ENCODE measurements around the gene DCDC2C.

The DCDC2C gene

DNA sequence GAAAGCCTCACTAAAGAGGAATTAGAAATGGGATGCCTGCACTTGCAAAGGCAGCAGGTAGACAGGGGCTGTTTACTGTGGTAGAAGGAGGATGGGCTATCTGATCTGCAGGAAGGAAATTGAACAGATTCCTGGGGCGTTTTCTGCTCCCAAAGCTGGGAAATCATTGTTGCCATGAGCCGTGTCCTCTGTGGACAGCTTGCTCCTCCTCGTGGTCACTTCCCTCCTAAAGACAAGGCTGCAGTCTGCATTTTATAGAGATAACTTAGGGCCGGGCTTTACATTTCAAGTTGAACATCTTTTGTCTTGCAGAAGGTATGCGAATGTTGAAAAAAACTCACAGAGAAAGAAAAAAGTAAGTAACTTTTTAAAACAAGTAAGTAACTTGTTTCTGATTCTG lies 50.9 kb downstream of the DCDC2C start:
- Mint-ChIP-seq H3K4me1 (no peaks in the 10 kb centered on the region), H3K27me3 (peaks cover 9% of the 10 kb centered on the region), H3K27ac (no peak overlapping the region), H3K4me3 (no peak overlapping the region), H3K36me3 (no peaks in the 10 kb centered on the region), H3K9me3 (no peaks in the 10 kb centered on the region)
- DNase-seq (ENCODE audit: low spot score in 2 of 2) (no peak), ATAC-seq (ENCODE audit: low read depth) (no peak)

DNA sequence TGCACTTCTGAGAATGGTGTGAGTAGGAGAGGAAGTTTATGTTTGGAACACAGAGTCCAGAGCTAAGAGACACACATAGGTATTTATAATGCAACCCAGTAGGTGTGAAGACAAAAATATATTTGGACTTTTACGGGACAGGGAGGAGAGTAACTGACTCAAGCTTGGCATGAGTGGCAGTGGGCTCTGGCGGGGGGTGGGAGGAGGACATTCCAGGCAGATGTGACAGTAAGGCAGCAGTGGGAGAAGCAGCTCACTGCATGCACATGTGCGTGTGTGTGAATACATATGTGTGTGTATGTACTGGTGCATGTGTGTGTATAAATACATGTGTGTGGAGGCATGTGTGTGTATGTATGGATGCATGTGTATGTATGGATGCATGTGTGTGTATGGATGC lies 51.4 kb downstream of the DCDC2C start:
- no peaks in the 10 kb centered on the region for H3K36me3 Mint-ChIP-seq
- H3K27ac Mint-ChIP-seq: no peak overlapping the region
- H3K4me1 Mint-ChIP-seq: no peaks in the 10 kb centered on the region
- no peak overlapping the region for H3K4me3 Mint-ChIP-seq
- DNase-seq (ENCODE audit: low spot score in 2 of 2): no peak
- peaks cover 10% of the 10 kb centered on the region for H3K27me3 Mint-ChIP-seq
- no peak for ATAC-seq (ENCODE audit: low read depth)
- H3K9me3 Mint-ChIP-seq: no peaks in the 10 kb centered on the region

DNA sequence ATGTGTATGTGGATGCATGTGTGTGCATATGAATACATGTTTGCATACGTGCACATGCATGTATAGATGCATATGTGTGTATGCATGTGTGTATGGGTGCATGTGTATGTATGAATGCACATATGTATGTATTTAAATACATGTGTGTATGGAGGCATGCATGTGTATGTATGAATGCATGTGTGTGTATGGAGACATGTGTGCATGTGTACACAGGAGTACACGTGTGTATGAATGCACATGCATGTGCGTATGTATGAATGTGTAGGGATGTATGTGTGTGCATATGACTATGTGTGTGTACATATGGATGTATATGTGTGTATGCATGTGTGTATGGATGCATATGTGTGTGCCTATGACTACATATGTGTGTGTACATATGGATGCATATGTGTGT lies 51.9 kb downstream of the DCDC2C start:
- Mint-ChIP-seq H3K9me3 (no peaks in the 10 kb centered on the region), H3K4me1 (no peaks in the 10 kb centered on the region), H3K27me3 (peaks cover 8% of the 10 kb centered on the region), H3K27ac (no peak overlapping the region), H3K36me3 (no peaks in the 10 kb centered on the region), H3K4me3 (no peak overlapping the region)
- ATAC-seq (ENCODE audit: low read depth) (no peak), DNase-seq (ENCODE audit: low spot score in 2 of 2) (no peak)

DNA sequence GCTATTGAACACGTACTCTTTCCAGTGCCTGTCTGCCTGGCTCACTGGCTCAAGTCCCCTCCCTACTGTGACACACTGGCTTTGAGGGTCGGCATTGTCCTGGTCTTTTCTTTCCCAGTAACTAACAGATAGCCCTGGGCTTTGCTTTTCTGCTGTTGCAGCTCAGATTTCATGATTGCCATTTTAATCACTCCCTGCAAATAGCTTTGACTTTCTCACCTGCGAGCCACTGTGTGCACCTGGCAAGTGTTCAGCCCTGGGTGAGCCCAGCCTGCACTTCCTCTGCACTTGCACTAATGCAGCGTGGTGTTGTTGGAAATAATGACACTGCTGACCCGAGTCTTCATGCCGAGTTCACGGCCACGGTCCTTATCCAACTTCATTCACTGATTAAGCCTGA lies 52.9 kb downstream of the DCDC2C start:
- H3K4me3 Mint-ChIP-seq: no peak overlapping the region
- no peaks in the 10 kb centered on the region for H3K4me1 Mint-ChIP-seq
- H3K36me3 Mint-ChIP-seq: no peaks in the 10 kb centered on the region
- H3K9me3 Mint-ChIP-seq: no peaks in the 10 kb centered on the region
- H3K27ac Mint-ChIP-seq: no peak overlapping the region
- peaks cover 5% of the 10 kb centered on the region for H3K27me3 Mint-ChIP-seq
- DNase-seq (ENCODE audit: low spot score in 2 of 2): no peak
- ATAC-seq (ENCODE audit: low read depth): no peak

DNA sequence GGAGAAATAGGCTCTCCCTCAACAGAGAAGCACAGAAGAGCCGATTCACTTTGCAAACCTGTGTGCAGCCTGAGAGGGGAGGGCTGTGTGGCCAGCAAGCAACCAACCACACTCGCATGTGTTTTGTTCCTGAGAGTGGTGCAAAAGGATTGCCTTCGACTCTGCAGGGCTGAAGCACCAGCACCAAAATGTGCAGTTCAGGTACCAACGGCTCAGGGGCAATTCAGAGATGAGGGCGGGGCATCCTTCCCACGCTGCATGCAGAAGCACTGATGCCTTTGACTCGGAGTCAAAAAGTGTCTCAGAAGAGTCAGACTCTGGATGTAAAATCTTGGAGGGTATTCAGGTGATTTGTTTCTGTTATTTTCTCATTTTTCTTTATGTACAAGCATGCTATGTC lies 55.5 kb downstream of the DCDC2C start:
- Mint-ChIP-seq H3K4me3 (no peak overlapping the region), H3K27me3 (peaks cover 9% of the 10 kb centered on the region), H3K9me3 (peaks cover 2% of the 10 kb centered on the region), H3K27ac (no peak overlapping the region), H3K4me1 (no peaks in the 10 kb centered on the region), H3K36me3 (no peaks in the 10 kb centered on the region)
- ATAC-seq (ENCODE audit: low read depth) (no peak), DNase-seq (ENCODE audit: low spot score in 2 of 2) (no peak)

DNA sequence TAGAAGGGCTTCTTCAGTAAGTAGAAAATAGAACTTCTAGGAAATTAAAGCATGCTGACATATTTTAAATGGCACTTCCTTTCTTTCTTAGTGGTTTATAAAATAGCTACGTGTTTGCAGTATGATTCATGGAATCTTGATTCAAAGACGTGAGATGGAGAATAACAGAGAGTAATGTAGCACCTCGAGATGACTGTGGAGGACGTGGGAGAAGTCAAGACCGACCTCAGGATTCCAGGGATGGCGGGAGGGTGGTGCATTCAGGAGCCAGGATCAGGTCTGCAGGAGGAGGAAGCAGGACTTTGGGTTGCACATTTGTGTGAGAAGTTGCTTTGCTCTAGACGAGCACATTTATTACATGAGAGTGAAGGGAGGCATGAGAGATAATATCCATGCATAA lies 56.0 kb downstream of the DCDC2C start:
- no peaks in the 10 kb centered on the region for H3K36me3 Mint-ChIP-seq
- no peak overlapping the region for H3K4me3 Mint-ChIP-seq
- H3K27ac Mint-ChIP-seq: no peak overlapping the region
- peaks cover 2% of the 10 kb centered on the region for H3K9me3 Mint-ChIP-seq
- no peak for DNase-seq (ENCODE audit: low spot score in 2 of 2)
- no peaks in the 10 kb centered on the region for H3K4me1 Mint-ChIP-seq
- H3K27me3 Mint-ChIP-seq: peaks cover 9% of the 10 kb centered on the region
- no peak for ATAC-seq (ENCODE audit: low read depth)

DNA sequence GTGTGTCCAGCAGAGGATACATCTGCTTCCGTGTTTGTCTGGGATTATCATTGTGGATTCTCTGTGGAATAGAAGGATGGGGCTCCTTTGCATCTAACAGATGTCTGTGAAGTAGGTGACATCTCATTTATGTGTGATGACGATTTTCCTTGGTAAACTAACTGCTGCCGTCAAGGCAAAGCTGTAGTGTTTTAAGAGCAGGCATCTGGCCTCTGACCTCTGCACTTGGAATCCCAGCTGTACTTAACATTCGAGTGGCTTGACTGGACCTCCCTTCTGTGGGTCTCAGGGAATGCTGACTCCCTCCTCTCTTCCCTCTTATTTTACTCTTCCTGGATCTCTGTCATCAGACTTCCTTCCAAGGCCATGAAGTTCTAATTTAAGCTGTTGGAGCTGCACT lies 56.4 kb downstream of the DCDC2C start:
- no peak overlapping the region for H3K27ac Mint-ChIP-seq
- ATAC-seq (ENCODE audit: low read depth): no peak
- H3K4me1 Mint-ChIP-seq: no peaks in the 10 kb centered on the region
- H3K9me3 Mint-ChIP-seq: peaks cover 2% of the 10 kb centered on the region
- no peaks in the 10 kb centered on the region for H3K36me3 Mint-ChIP-seq
- no peak overlapping the region for H3K4me3 Mint-ChIP-seq
- DNase-seq (ENCODE audit: low spot score in 2 of 2): no peak
- peaks cover 9% of the 10 kb centered on the region for H3K27me3 Mint-ChIP-seq

DNA sequence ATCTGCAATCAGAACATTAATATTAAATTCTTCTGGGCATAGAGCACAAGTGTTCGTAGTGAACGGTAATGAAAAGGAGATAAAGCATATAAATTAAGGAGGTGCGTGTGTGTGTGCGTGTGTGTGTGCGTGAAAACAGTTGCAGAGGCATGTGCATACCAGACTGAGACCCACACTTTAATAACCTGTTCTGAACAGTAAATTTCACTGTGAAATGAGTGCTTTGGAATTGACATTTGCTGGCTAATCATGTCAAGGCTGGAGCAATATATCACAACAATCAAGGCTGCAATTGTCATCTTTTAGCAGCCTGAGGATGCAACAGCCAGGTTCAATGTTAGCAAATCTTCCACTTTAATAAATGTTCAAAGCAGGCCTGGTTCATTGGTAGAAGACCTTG lies 57.9 kb downstream of the DCDC2C start:
- H3K4me3 Mint-ChIP-seq: no peak overlapping the region
- DNase-seq (ENCODE audit: low spot score in 2 of 2) (no peak), ATAC-seq (ENCODE audit: low read depth) (no peak)
- no peak overlapping the region for H3K27ac Mint-ChIP-seq
- H3K27me3 Mint-ChIP-seq: peaks cover 9% of the 10 kb centered on the region
- H3K36me3 Mint-ChIP-seq: no peaks in the 10 kb centered on the region
- H3K4me1 Mint-ChIP-seq: peaks cover 3% of the 10 kb centered on the region
- H3K9me3 Mint-ChIP-seq: peaks cover 2% of the 10 kb centered on the region

DNA sequence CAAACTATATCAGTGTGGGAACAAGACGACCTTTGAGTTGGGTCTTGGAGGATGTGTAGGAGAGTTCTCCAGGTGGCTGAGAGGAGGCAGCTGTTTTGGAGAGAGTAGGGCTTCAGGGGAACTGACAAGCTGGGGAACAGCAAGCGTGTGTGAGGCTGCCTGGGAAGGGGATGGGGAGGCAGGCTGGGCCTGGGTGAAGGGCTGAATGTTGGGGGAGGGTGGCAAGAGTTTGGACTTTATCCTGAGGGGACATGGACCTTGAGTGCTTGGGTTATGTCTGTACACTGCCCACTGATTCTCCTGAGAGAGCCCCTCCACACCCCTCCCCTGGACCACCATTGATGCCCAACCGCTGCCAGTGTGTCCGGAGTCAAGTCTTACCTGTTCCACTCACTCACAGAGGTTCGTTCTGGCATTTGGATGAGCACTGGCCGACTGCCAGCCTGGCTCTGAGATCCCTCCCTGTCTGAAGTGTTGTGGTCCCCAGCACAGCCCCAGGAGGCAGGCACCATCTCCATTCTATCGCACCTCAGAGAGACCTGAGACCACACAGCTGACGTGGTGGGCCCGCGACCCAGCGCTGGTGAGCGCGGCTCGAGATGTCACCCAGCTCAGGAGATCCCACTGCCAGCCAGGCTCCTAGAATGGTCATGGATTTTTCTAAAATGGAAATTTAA lies 59.5 kb downstream of the DCDC2C start:
- Mint-ChIP-seq H3K27ac (no peak overlapping the region), H3K9me3 (peaks cover 2% of the 10 kb centered on the region), H3K4me1 (peaks cover 3% of the 10 kb centered on the region), H3K4me3 (no peak overlapping the region), H3K36me3 (no peaks in the 10 kb centered on the region), H3K27me3 (peaks cover 7% of the 10 kb centered on the region)
- ATAC-seq (ENCODE audit: low read depth) (no peak), DNase-seq (ENCODE audit: low spot score in 2 of 2) (no peak)

DNA sequence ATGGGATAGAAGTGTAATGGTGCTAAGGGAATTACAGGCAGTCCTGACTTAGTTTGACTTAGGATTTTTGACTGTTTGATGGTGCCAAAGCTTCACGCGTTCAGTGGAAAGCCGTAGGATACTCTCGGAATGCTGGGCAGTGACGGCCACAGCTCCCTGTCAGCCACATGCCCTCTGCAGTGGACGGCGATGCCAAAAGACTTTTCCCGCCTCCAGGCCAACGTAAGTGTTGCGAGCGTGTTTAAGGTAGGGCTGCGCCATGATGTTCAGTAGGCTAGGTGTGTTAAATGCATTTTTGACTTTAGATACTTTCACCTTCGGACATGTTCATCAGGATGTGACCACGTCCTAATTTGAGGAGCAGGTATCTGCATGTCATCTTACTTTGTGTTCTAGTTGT lies 63.4 kb downstream of the DCDC2C start:
- ATAC-seq (ENCODE audit: low read depth) (no peak), DNase-seq (ENCODE audit: low spot score in 2 of 2) (no peak)
- Mint-ChIP-seq H3K4me1 (peaks cover 3% of the 10 kb centered on the region), H3K4me3 (no peak overlapping the region), H3K27ac (no peak overlapping the region), H3K27me3 (peaks cover 6% of the 10 kb centered on the region), H3K36me3 (no peaks in the 10 kb centered on the region), H3K9me3 (peaks cover 2% of the 10 kb centered on the region)

DNA sequence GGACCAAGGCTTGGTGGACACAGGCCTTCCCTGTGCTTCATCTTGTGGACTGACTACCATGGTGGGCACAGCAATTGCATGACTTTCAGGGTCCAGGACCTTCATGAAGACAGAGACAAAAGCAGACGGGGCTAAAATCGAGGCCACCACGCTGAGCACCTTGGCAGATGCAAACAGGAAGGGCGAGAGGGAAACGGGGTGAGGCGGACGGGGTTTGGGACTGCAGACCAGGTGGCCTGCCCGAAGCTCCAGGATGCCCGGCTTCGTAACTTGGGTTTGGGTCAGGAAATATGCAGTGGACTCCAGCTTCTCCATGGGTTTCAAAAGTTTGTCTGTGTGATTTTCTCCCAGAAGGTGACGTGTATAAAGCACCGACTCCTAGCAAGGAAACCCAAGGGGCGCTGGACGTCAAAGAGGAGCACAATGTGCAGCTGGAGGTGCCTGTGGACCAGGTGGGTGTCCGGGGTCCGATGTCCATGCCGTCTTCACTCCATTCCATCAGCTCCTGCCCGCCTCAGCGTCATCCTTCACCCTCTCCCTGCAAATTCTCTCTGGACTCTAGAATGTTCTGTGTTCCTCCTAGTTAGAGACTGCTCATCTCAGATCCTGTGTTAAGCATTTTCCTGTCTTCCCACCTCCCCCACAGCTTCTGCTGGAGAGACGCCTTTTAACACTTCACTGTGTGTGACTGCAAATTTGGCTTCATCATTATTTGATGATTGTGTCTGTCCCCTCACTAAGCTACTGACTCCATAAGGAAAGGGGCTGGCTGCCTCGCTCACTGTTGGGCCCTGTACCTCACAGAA lies 65.8 kb downstream of the DCDC2C start:
- peaks cover 3% of the 10 kb centered on the region for H3K4me1 Mint-ChIP-seq
- DNase-seq (ENCODE audit: low spot score in 2 of 2): no peak
- no peak overlapping the region for H3K4me3 Mint-ChIP-seq
- H3K27ac Mint-ChIP-seq: no peak overlapping the region
- no peaks in the 10 kb centered on the region for H3K36me3 Mint-ChIP-seq
- H3K27me3 Mint-ChIP-seq: peaks cover 5% of the 10 kb centered on the region
- H3K9me3 Mint-ChIP-seq: no peaks in the 10 kb centered on the region
- no peak for ATAC-seq (ENCODE audit: low read depth)

DNA sequence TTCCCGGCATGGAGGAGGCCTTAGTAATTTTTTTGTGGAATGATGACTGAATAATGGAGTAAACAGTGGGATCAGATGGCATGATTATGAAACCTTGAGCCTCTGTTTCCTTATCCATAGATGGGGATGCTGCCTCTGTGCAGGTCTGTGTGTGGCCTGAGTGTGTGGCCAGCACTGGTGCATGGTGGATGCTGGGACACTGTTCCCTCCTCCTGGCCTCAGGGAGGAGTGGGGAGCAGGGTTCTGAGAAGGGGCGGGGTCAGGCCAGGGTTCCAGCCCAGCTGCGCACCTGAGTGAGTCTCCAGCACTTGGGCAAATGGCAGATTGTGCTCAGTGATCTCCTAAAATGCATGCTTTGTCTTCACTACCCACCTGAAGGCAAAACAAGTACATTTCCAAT lies 66.4 kb downstream of the DCDC2C start:
- Mint-ChIP-seq H3K4me3 (no peak overlapping the region), H3K4me1 (peaks cover 3% of the 10 kb centered on the region), H3K9me3 (no peaks in the 10 kb centered on the region), H3K27me3 (peaks cover 5% of the 10 kb centered on the region), H3K27ac (no peak overlapping the region), H3K36me3 (no peaks in the 10 kb centered on the region)
- no peak for ATAC-seq (ENCODE audit: low read depth)
- DNase-seq (ENCODE audit: low spot score in 2 of 2): no peak

DNA sequence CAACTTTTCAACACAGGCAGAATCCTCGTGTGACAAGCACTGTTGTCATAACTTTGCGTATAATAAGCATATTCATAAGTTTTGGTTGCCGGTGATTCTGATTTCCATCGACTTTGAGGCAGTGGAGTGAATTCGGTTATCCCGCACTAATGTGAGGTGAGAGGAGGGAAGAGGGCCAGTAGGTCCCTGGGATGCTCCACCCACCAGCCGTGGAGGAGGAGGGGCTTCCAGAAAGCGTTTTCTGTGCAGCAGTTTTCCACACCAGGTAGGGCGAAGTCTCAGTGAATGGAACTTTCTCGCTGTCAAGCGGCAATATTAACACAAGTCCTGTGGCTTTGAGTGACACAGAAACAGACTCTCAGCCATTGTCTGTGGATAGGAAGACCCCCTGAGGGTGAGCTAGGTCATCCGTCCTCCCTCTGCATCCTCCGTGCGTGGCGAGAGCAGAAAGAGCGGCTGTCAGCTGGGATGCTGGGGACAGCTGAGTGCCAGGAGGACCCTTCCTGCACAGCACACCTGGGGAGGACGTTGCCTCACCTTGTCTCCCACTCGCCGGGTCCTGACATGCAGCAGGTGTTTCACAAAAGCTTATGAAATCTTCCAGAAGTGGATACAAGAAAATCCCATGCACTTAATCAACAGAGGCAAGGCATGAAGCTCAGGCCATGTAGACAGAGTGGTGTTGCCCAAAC lies 67.5 kb downstream of the DCDC2C start:
- no peak for ATAC-seq (ENCODE audit: low read depth)
- no peak overlapping the region for H3K27ac Mint-ChIP-seq
- DNase-seq (ENCODE audit: low spot score in 2 of 2): no peak
- H3K9me3 Mint-ChIP-seq: no peaks in the 10 kb centered on the region
- H3K27me3 Mint-ChIP-seq: peaks cover 5% of the 10 kb centered on the region
- H3K36me3 Mint-ChIP-seq: no peaks in the 10 kb centered on the region
- peaks cover 3% of the 10 kb centered on the region for H3K4me1 Mint-ChIP-seq
- H3K4me3 Mint-ChIP-seq: no peak overlapping the region

DNA sequence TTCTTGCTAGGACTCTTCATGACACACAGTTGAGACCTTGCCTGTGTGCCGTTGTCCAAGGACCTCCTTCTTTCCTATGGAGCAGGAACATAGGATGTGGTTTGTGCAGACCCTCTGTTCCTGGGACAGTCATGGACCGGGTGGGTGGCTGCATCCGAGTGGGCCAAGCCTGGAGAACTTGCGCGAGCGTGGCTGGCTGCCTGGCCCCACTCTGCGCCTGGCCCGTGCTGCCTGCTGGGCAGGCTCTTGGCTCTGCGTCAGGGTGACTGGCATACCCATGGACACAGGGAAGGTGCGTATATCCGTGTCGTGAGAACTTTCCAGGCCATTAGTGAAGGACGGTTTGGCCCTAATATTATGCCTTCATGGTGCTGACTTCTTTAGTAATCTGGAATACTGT lies 68.2 kb downstream of the DCDC2C start:
- Mint-ChIP-seq H3K9me3 (peaks cover 3% of the 10 kb centered on the region), H3K4me3 (no peak overlapping the region), H3K27ac (no peak overlapping the region), H3K4me1 (no peaks in the 10 kb centered on the region), H3K27me3 (peaks cover 5% of the 10 kb centered on the region), H3K36me3 (no peaks in the 10 kb centered on the region)
- no peak for ATAC-seq (ENCODE audit: low read depth)
- DNase-seq (ENCODE audit: low spot score in 2 of 2): no peak
